GM23338 (cell line): ENCODE data around the gene VPS39. TPM values are rescaled to one million over a fixed set of nuclear protein-coding genes. Genes with fewer than 3 reads are reported as not detected.
A peak's percentile ranks its signal among the peaks of the same experiment; 100 is the strongest.

Experiments used
- ATAC-seq: fragments of 200-7000 bp; cut with Tn5 transposase; 3 replicates; pipeline ENCODE4 v1.9.1; 2020
- DNase-seq: peaks from one replicate; pipeline ENCODE4 v3.0.0-alpha.2; 2015; ENCODE audit warnings: low spot score
- H2AFZ ChIP-seq: fragments of 200-600 bp; sonication (generic); 2 replicates; pipeline ENCODE4 v1.8.0; 2016; ENCODE audit warnings: antibody characterized with exemption, mild to moderate bottlenecking, moderate library complexity
- H3F3A ChIP-seq: fragments of 200-600 bp; sonication (generic); replicated peaks from 2 replicates; pipeline ENCODE4 v1.8.0; 2017; ENCODE audit warnings: antibody characterized with exemption, mixed run types, low read depth
- H3K27ac ChIP-seq: fragments of 200-600 bp; sonication (generic); 2 replicates; pipeline ENCODE4 v1.6.1; 2016; ENCODE audit warnings: low read depth
- H3K27me3 ChIP-seq: fragments of 200-600 bp; sonication (generic); 2 replicates; pipeline ENCODE4 v1.8.0; 2016; ENCODE audit warnings: mild to moderate bottlenecking, mixed run types, moderate library complexity; ENCODE audit not compliant: insufficient read depth
- H3K36me3 ChIP-seq: fragments of 200-600 bp; sonication (generic); 2 replicates; pipeline ENCODE4 v1.8.0; 2016; ENCODE audit warnings: mild to moderate bottlenecking; ENCODE audit not compliant: insufficient read depth
- H3K4me1 ChIP-seq: fragments of 200-600 bp; sonication (generic); 2 replicates; pipeline ENCODE4 v1.8.0; 2016; ENCODE audit warnings: mild to moderate bottlenecking, moderate library complexity; ENCODE audit not compliant: insufficient read depth
- H3K4me2 ChIP-seq: fragments of 200-600 bp; sonication (generic); 2 replicates; pipeline ENCODE4 v1.7.1; 2017; ENCODE audit warnings: mixed run types
- H3K4me3 ChIP-seq: fragments of 200-600 bp; sonication (generic); 2 replicates; pipeline ENCODE4 v1.6.1; 2016; ENCODE audit warnings: mixed run types
- H3K79me2 ChIP-seq: fragments of 200-600 bp; sonication (generic); replicated peaks from 2 replicates; pipeline ENCODE4 v1.8.0; 2017; ENCODE audit warnings: mild to moderate bottlenecking; ENCODE audit not compliant: insufficient read depth
- H3K9me2 ChIP-seq: fragments of 200-600 bp; sonication (generic); 2 replicates; pipeline ENCODE4 v1.8.0; 2017; ENCODE audit not compliant: insufficient read depth
- H4K20me1 ChIP-seq: fragments of 200-600 bp; sonication (generic); replicated peaks from 2 replicates; pipeline ENCODE4 v1.8.0; 2017; ENCODE audit warnings: mild to moderate bottlenecking; ENCODE audit not compliant: insufficient read depth
- H3K27ac Mint-ChIP-seq: 2 replicates; pipeline ENCODE4 v1.8.0; 2020; ENCODE audit warnings: inconsistent platforms, mild to moderate bottlenecking, moderate library complexity, mixed read lengths
- H3K27me3 Mint-ChIP-seq: 3 replicates; pipeline ENCODE4 v1.8.0; 2022; ENCODE audit warnings: low read depth, mild to moderate bottlenecking, moderate library complexity, mixed read lengths, inconsistent platforms; ENCODE audit not compliant: insufficient read depth, poor library complexity
- H3K36me3 Mint-ChIP-seq: 3 replicates; pipeline ENCODE4 v1.8.0; 2021; ENCODE audit warnings: low read depth, mild to moderate bottlenecking, inconsistent platforms, moderate library complexity, mixed read lengths
- H3K4me1 Mint-ChIP-seq: 3 replicates; pipeline ENCODE4 v1.8.0; 2020; ENCODE audit warnings: mild to moderate bottlenecking, inconsistent platforms, mixed read lengths
- H3K4me3 Mint-ChIP-seq: 3 replicates; pipeline ENCODE4 v1.8.0; 2021; ENCODE audit warnings: moderate library complexity, mild to moderate bottlenecking, inconsistent platforms, mixed read lengths
- H3K9me3 Mint-ChIP-seq: 3 replicates; pipeline ENCODE4 v1.8.0; 2020; ENCODE audit warnings: moderate library complexity, mild to moderate bottlenecking, inconsistent platforms, mixed read lengths
- CREB1 ChIP-seq: fragments of 250-450 bp; sonication (Bioruptor Pico); IDR thresholded peaks from 2 replicates; pipeline ENCODE4 v1.5.0; 2020; ENCODE audit warnings: low read depth, mild to moderate bottlenecking, moderate library complexity
- CTCF ChIP-seq, 2 experiments: fragments of 200-600 bp in 1 of 2; sonication (generic) in 1 of 2; conservative IDR thresholded peaks; 2 replicates each; pipeline versions ENCODE4 v1.5.1 to v1.6.1; 2016 to 2017; ENCODE audit warnings: antibody characterized with exemption in 2 of 2, low read depth in 2 of 2, mild to moderate bottlenecking in 2 of 2, moderate library complexity in 1 of 2
- ETS1 ChIP-seq: IDR thresholded peaks from 2 replicates; pipeline ENCODE4 v1.6.1; 2016; ENCODE audit warnings: antibody characterized with exemption
- EZH2 ChIP-seq: fragments of 200-600 bp; sonication (generic); IDR thresholded peaks from one replicate; pipeline ENCODE4 v1.8.0; 2017; ENCODE audit warnings: antibody characterized with exemption, mild to moderate bottlenecking, low read depth; ENCODE audit not compliant: unreplicated experiment
- EZH2phosphoT487 ChIP-seq: fragments of 200-600 bp; sonication (generic); IDR thresholded peaks from one replicate; pipeline ENCODE4 v1.8.1; 2018; ENCODE audit warnings: antibody characterized with exemption; ENCODE audit not compliant: unreplicated experiment
- JUNB ChIP-seq: IDR thresholded peaks from one replicate; pipeline ENCODE4 v1.6.1; 2016; ENCODE audit warnings: antibody characterized with exemption; ENCODE audit not compliant: unreplicated experiment
- NANOG ChIP-seq: IDR thresholded peaks from 2 replicates; pipeline ENCODE4 v1.6.1; 2016; ENCODE audit warnings: antibody characterized with exemption, borderline replicate concordance
- POLR2AphosphoS5 ChIP-seq: IDR thresholded peaks from 2 replicates; pipeline ENCODE4 v1.6.1; 2016; ENCODE audit warnings: antibody characterized with exemption, low read depth
- STAT1 ChIP-seq: IDR thresholded peaks from one replicate; pipeline ENCODE4 v1.6.1; 2016; ENCODE audit warnings: antibody characterized with exemption; ENCODE audit not compliant: unreplicated experiment
- ZNF114 ChIP-seq: fragments of 250-450 bp; sonication (Bioruptor Pico); IDR thresholded peaks from 2 replicates; pipeline ENCODE4 v1.5.0; 2020; ENCODE audit warnings: mild to moderate bottlenecking, moderate library complexity
- ZNF331 ChIP-seq: fragments of 250-450 bp; sonication (Bioruptor Pico); IDR thresholded peaks from 2 replicates; pipeline ENCODE4 v1.5.0; 2020; ENCODE audit warnings: low read depth, mild to moderate bottlenecking, moderate library complexity
- ZNF462 ChIP-seq: fragments of 250-450 bp; sonication (Bioruptor Pico); IDR thresholded peaks from 2 replicates; pipeline ENCODE4 v1.5.0; 2020; ENCODE audit warnings: mild to moderate bottlenecking, moderate library complexity
- polyA plus RNA-seq: library from polyadenylated mRNA; unstranded; fragments of >200 nt; fragmentation: Nextera tagmentation; extraction: Ambion mirVana; gene quantifications from 2 replicates; pipeline ENCODE4 v1.2.1, GENCODE V29; 2016
- total RNA-seq: library from RNA; depleted of rRNA; stranded (reverse); fragments of >200 nt; shearing (Covaris generic); gene quantifications from 2 replicates; pipeline ENCODE4 v1.2.3, GENCODE V29; 2014
- TF ChIP-seq, protein P1 (sequence below): IDR thresholded peaks from one replicate; pipeline ENCODE4 v1.6.1; 2018; ENCODE audit warnings: antibody characterized with exemption; ENCODE audit not compliant: unreplicated experiment

VPS39 gene
- total and polyA plus RNA-seq, 2 experiments from 2014 or later: 14.9 to 45.1 TPM

DNA sequence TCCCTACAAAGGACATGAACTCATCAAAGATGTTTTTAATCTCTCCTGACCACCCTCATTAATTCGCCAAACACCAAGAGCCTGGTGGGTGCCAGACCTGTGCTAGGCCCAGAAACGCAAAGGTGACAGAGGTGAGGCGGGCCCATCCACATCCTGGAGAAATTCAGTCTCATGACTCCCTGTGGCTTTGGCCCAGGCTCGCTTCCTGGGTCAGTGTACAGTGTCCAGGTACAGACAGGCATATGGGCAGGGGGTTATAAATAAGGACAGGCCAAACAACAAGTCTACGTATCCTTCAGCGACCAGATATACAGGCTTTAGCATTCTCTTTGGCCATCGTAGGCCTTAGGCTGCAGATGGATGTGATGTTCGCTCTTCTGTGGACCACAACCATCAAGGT is 50.7 kb downstream of the VPS39 start:
- H3K27ac ChIP-seq: no peak overlapping the region
- H3K4me2 ChIP-seq: no peak overlapping the region
- H3K27me3 ChIP-seq: no peaks in the 10 kb centered on the region
- no peaks in the 10 kb centered on the region for H3K9me2 ChIP-seq
- H4K20me1 ChIP-seq: no peaks in the 10 kb centered on the region
- Mint-ChIP-seq H3K4me3 (no peak overlapping the region), H3K9me3 (no peaks in the 10 kb centered on the region), H3K27me3 (peaks cover 12% of the 10 kb centered on the region), H3K36me3 (peaks cover 16% of the 10 kb centered on the region), H3K4me1 (peaks cover 6% of the 10 kb centered on the region; the same call in 1 of the 3 replicates), H3K27ac (peak overlapping the region; percentile 61; the same call in 1 of the 2 replicates)
- peaks cover 6% of the 10 kb centered on the region; the same call in 1 of the 2 replicates for H3K36me3 ChIP-seq
- ATAC-seq: no peak
- no peaks in the 10 kb centered on the region for H3K79me2 ChIP-seq
- DNase-seq: no peak
- H3K4me3 ChIP-seq: no peak overlapping the region
- H3K4me1 ChIP-seq: no peaks in the 10 kb centered on the region
- H3F3A ChIP-seq: no peaks in the 10 kb centered on the region
- TF ChIP-seq NANOG (no peak), ZNF462 (CRISPR knock-in tag) (no peak), ZNF331 (CRISPR knock-in tag) (no peak), CREB1 (no peak), EZH2phosphoT487 (no peak), STAT1 (no peak), ZNF114 (CRISPR knock-in tag) (no peak), JUNB (no peak), ETS1 (no peak), CTCF (conservative IDR thresholded peaks at IDR 0.05; ENCODE audit: low read depth in 2 of 2) (no peak), POLR2AphosphoS5 (no peak), EZH2 (no peak)
- TF ChIP-seq, protein P1, sequence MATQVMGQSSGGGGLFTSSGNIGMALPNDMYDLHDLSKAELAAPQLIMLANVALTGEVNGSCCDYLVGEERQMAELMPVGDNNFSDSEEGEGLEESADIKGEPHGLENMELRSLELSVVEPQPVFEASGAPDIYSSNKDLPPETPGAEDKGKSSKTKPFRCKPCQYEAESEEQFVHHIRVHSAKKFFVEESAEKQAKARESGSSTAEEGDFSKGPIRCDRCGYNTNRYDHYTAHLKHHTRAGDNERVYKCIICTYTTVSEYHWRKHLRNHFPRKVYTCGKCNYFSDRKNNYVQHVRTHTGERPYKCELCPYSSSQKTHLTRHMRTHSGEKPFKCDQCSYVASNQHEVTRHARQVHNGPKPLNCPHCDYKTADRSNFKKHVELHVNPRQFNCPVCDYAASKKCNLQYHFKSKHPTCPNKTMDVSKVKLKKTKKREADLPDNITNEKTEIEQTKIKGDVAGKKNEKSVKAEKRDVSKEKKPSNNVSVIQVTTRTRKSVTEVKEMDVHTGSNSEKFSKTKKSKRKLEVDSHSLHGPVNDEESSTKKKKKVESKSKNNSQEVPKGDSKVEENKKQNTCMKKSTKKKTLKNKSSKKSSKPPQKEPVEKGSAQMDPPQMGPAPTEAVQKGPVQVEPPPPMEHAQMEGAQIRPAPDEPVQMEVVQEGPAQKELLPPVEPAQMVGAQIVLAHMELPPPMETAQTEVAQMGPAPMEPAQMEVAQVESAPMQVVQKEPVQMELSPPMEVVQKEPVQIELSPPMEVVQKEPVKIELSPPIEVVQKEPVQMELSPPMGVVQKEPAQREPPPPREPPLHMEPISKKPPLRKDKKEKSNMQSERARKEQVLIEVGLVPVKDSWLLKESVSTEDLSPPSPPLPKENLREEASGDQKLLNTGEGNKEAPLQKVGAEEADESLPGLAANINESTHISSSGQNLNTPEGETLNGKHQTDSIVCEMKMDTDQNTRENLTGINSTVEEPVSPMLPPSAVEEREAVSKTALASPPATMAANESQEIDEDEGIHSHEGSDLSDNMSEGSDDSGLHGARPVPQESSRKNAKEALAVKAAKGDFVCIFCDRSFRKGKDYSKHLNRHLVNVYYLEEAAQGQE: no peak
- no peak overlapping the region for H2AFZ ChIP-seq
